GM19468 (cell line): ENCODE data around the gene MPPED2.

Experiments
- ATAC-seq: cut with Tn5 transposase; IDR thresholded peaks from one replicate; pipeline ENCODE4 v1.9.1; 2021; ENCODE audit warnings: mild to moderate bottlenecking, moderate library complexity, moderate number of reproducible peaks; ENCODE audit not compliant: unreplicated experiment; ENCODE audit errors: extremely low read depth

The MPPED2 gene

GRCh38 chr11:30459306-30459705 is 126.8 kb downstream of the MPPED2 start:
- no peak for ATAC-seq

GRCh38 chr11:30458541-30458940 is 127.6 kb downstream of the MPPED2 start:
- ATAC-seq: no peak

- ATAC-seq: no peak
These were observed 129.1 kb downstream of the MPPED2 start for GRCh38 chr11:30457087-30457486.

- no peak for ATAC-seq
These were observed 131.1 kb downstream of the MPPED2 start for GRCh38 chr11:30455025-30455424.

- no peak for ATAC-seq
These were observed 131.6 kb downstream of the MPPED2 start for GRCh38 chr11:30454541-30454940.

- ATAC-seq: no peak
These were observed 132.0 kb downstream of the MPPED2 start for GRCh38 chr11:30454111-30454510.

GRCh38 chr11:30453705-30454104 is 132.4 kb downstream of the MPPED2 start:
- no peak for ATAC-seq

GRCh38 chr11:30452842-30453241 is 133.3 kb downstream of the MPPED2 start:
- no peak for ATAC-seq

GRCh38 chr11:30452114-30452513 is 134.0 kb downstream of the MPPED2 start:
- no peak for ATAC-seq

- no peak for ATAC-seq
These were observed 134.5 kb downstream of the MPPED2 start for GRCh38 chr11:30451626-30452025.

- ATAC-seq: no peak
These were observed 135.0 kb downstream of the MPPED2 start for GRCh38 chr11:30451167-30451566.

- ATAC-seq: no peak
These were observed 139.0 kb downstream of the MPPED2 start for GRCh38 chr11:30447058-30447640.

- no peak for ATAC-seq
These were observed 139.6 kb downstream of the MPPED2 start for GRCh38 chr11:30446520-30446919.

GRCh38 chr11:30445056-30445455 is 141.1 kb downstream of the MPPED2 start:
- ATAC-seq: no peak

GRCh38 chr11:30440510-30440909 is 145.6 kb downstream of the MPPED2 start:
- ATAC-seq: no peak

GRCh38 chr11:30436801-30437200 is 149.4 kb downstream of the MPPED2 start:
- ATAC-seq: no peak

- no peak for ATAC-seq
These were observed 150.7 kb downstream of the MPPED2 start for GRCh38 chr11:30435488-30435887.

- no peak for ATAC-seq
These were observed 151.3 kb downstream of the MPPED2 start for GRCh38 chr11:30434901-30435300.

- ATAC-seq: no peak
These were observed 152.3 kb downstream of the MPPED2 start for GRCh38 chr11:30433831-30434230.

GRCh38 chr11:30432716-30433115 is 153.4 kb downstream of the MPPED2 start:
- ATAC-seq: no peak

- ATAC-seq: no peak
These were observed 154.0 kb downstream of the MPPED2 start for GRCh38 chr11:30432178-30432577.

- ATAC-seq: no peak
These were observed 154.9 kb downstream of the MPPED2 start for GRCh38 chr11:30431127-30431814.
